SK-N-SH (cell line): Measurements from ENCODE around the gene EDEM2.

Experiments
- CTCF ChIP-seq: fragments of 200-600 bp; sonication (generic); IDR thresholded peaks from 2 replicates; pipeline ENCODE4 v1.6.1; 2017; ENCODE audit warnings: antibody characterized with exemption, mild to moderate bottlenecking, moderate library complexity
- SIN3A ChIP-seq: IDR thresholded peaks from 2 replicates; pipeline ENCODE4 v1.6.1; 2012; ENCODE audit warnings: low read depth, mild to moderate bottlenecking, low read length, moderate library complexity, borderline replicate concordance
- SMC3 ChIP-seq: IDR thresholded peaks from 2 replicates; pipeline ENCODE4 v1.6.1; 2012; ENCODE audit warnings: low read depth, low read length, improper control_type of control experiment
- TAF1 ChIP-seq: IDR thresholded peaks from 2 replicates; pipeline ENCODE4 v1.6.1; 2012; ENCODE audit warnings: low read depth, mild to moderate bottlenecking, low read length, moderate library complexity, borderline replicate concordance

- no peak for TF ChIP-seq TAF1
- TF ChIP-seq SMC3: no peak
- TF ChIP-seq CTCF: no peak
- TF ChIP-seq SIN3A: no peak
Measured at GRCh38 chr20:35167787-35168186, 20.7 kb upstream of the EDEM2 start.
